GM12873 (cell line): ENCODE data around the gene RERE.

Experiments used
- TF ChIP-seq, protein P1 (sequence below): IDR thresholded peaks from 2 replicates; pipeline ENCODE4 v1.5.1; 2012; ENCODE audit warnings: low read depth, mild to moderate bottlenecking, moderate library complexity, low read length, control low read depth; ENCODE audit not compliant: insufficient read depth; ENCODE audit errors: missing control alignments

RERE gene

DNA sequence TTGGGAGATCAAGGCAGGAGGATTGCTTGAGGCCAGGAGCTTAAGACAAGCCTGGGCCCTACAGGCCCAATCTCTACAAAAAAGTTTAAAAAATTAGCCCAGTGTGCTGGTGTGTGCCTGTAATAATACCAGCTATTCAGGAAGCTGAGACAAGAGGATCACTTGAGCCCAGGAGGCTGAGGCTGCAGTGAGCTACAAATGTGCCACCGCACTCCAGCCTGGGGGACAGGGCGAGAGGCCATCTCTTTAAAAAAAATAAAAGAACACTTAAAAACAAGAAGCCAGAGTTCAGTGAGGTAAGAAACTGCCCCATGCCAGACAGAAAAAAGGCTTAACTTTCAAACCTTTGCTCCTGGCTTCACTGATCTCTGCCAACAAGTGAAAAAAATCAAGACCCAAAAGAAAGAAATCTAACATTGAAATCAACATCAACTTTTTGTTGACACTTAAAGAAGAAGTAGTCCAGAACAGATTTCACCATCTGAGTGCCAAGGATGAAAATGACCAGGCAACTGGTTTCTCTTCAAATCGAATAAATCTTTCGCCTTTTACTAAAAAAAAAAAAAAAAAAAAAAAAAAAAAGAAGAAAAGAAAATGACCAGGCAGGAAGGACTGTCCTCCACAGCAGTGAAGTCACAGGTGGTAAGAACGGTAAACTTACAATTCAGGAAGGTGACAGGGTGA is 448.3 kb downstream of the RERE start:
- TF ChIP-seq, protein P1, sequence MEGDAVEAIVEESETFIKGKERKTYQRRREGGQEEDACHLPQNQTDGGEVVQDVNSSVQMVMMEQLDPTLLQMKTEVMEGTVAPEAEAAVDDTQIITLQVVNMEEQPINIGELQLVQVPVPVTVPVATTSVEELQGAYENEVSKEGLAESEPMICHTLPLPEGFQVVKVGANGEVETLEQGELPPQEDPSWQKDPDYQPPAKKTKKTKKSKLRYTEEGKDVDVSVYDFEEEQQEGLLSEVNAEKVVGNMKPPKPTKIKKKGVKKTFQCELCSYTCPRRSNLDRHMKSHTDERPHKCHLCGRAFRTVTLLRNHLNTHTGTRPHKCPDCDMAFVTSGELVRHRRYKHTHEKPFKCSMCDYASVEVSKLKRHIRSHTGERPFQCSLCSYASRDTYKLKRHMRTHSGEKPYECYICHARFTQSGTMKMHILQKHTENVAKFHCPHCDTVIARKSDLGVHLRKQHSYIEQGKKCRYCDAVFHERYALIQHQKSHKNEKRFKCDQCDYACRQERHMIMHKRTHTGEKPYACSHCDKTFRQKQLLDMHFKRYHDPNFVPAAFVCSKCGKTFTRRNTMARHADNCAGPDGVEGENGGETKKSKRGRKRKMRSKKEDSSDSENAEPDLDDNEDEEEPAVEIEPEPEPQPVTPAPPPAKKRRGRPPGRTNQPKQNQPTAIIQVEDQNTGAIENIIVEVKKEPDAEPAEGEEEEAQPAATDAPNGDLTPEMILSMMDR: no peak

DNA sequence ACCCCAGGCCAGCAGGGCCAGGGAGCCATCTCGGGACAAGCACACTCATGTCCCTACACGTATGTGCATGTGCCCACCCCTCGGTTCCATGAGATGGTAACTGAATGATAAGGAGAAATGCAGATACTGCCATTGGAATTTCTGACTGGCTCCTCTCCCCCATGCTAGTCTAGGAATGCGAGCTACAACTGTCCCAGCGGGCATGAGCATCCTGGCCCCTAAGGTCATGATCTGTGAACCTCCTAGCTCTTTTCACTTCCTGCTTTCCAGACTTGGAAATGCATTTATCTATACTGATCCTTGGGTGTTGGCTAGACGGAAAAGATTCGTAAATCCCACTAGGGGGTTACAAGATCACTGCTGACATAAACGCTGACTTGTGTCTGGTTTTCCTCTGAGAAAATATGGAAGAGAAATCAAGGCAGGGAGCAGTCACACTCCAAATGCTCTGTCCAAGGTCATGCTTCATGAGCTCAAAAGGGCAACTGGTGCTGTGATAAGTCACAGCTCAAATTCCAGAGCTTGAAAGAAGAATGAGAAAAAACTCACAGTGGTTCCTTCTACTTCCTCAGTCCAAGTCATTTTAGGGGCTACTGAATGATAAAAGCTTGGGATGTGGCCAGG is 449.8 kb downstream of the RERE start:
- TF ChIP-seq, protein P1: no peak

DNA sequence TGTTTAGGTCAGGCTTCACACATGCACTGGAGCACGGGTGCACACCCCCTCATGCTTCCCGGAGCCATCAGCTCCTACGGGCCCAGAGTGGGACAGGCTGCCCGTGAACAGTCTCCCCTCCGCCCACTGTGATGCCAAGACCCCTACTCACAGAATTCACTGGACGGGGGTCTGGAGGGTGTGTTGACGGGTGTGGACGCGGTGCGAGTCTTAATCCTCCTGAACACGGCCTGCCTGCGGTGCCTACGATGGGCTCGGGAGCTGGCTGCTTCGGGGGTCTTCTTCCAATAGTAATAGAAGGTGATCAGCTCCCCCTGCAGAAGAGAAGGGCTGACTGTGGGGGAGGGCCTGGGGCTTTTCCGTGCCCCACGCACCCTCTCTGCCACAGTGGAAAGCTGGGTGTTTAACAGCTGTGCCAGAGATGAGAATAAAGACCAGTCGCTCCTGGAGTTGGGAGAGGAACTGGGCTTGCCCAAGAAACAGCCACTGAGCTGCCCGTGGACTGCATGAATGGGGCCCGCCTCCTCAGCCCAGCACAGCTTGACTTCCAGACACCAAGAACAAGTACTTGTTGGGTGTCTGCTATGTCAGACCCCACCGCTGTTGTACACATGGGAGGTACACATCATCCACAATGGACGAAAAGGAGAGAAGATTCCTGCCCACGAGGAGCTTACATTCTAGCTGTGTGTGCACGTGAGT is 451.6 kb downstream of the RERE start:
- TF ChIP-seq, protein P1: no peak

DNA sequence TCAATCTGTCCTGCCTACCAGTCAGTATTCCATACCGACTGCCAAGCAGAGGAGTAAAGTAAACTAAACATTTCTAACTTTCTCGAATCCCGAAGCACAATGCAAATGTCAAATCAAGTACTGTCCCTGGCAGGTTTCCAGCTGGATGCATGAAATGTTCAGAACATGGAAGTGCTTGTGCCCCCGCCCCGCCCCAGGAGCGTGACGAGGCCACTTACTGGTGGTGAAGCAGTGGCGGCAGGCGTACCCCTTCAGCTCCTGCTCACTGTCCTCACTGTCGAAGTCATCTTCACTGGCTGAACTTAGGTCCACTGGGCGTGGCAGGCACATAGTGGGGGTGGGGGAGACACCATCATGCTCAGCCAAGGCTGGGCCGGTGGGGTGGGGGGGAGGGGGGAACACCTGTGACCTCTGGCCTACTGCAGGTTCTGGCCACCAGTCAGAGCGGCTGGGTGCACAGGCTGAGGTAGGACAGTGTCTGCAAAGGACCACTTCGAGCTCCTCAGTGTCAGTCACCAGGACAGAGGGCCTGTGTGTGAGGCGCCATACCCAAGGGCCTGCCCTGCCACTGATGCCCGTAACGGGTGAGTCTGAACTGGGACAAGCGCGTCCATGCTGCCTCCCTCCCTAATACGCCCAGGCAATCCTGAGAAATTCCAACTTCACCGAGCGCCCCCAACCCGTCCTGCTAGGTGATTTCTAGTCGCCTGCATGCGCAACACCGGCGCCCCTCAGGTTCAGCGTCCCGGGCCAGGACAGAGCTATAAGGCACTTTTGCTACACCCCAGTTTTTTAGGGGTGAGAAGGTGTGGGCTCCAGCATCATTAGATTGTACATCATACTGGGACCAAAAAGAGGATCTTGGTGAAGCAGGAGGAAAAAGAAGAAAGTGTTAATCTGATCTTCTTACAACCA is 452.7 kb downstream of the RERE start:
- TF ChIP-seq, protein P1: no peak

DNA sequence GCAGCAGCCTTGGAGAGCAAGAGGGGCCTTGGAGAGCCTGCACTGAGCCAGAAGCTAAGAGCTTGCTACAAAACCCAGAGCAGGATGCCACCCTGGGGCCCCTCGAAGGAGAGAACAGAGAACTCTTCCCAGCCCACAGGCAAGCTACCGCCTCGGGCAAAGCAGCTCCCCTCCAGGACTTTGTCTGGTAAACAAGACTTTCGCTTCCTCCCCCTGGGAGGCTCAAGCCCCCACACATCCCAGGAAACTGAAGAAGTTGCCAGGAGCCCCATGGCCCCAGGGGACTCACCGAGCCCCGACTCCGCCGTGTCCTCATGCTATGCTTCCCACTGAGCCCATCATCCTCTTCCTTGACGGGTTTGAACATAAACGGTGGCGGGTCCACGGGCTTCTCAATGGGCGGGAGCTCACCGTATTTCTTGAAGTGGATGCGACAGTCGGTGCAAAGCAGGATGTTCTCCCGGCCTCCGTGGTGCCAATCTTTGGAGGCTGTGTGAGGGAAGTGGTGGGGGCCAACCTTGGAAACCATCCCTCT is 453.6 kb downstream of the RERE start:
- TF ChIP-seq, protein P1: no peak

DNA sequence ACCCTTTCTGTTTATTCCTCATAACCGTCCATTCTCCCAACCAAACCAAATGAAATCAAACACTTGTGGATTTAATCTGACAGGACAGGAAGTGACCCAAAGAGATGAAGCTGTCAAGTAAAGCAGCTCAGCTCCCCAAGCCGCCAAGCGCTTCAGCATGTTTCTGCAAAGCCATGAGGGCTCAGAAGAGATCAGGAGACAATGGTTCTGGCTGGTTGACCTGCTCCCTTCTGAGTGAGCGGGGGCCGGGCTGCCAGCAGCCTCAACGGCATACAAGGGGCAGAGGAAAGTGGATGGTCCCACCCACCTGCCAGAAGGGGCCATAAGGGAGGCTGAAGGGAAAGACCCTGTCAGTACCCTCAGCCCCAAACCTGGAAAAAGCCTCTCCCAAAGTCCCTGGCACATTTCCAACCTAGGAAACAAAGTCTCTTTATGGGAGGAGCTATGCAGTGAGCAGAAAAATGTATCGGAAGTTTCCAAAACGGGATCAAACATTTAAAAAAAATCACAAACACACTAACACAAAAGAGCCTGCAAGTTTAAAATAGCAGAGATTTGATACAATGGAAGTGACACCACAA is 454.2 kb downstream of the RERE start:
- TF ChIP-seq, protein P1: no peak
